Measurements from ENCODE around the gene PRDX3.

Gene PRDX3

GRCh38 chr10:119120413-119120867, 58.2 kb downstream of the PRDX3 start:
- peak in 2 of 5 experiments; percentile 49 to 62 for DNase-seq

GRCh38 chr10:119119400-119119799, 59.2 kb downstream of the PRDX3 start:
- DNase-seq: no peak

- DNase-seq: no peak
Measured at GRCh38 chr10:119118231-119118630, 60.4 kb downstream of the PRDX3 start.
